HK-2 (cell line): ENCODE measurements around the gene PLPP4.
"Not testable (repeated sequence)": the region's sequence is repeated elsewhere in the genome, so short reads cannot be mapped to it uniquely, and the experiment has no call there.

Experiments
- DNase-seq: peaks from one replicate; pipeline ENCODE4 v3.0.0-alpha.2; 2018; ENCODE audit not compliant: unreplicated experiment

Gene PLPP4

DNA sequence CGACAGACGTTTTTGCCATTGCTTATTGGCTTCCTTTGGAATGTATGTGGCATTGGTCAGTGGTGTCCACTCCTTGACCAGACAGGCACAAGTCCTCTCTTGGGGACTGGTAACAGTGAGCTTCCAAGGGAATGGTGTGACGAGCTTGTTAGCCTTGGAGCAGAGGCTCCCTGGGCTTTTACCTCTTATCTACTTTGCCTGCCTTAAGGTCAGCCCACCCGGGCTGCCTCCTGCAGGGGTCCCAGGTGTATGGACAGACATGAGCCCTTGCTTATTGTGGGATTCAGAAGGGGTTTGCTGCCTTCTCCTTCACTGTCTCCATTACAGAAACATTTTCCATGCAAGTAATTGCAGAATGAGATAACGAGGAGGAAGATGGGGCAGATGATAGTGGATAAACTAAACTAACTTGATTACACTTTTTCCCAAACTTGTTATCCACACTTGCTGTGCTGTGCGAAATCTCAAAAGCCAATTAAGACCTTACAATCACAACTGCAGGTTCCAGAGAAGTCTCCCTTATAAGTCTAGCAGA is 29.7 kb downstream of the PLPP4 start:
- no peak for DNase-seq

DNA sequence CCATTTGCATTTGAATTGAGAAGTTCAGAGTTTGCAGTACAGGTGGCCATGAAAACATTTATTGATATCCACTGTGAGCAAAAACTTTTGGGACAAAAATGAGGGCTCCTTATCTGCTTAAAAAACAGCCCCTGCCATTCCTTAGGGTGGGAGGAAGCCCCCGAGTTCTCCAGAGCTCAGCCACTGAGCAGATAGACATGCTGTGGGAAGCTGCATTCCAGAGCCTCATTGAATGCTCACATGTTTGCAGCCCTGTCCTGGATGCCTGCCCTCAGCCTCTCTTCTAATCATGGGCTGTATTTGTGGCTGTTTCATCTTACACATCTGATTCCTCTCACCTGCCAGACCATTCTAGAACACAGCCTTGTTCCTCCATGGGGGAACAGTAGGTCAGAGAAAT is 33.3 kb downstream of the PLPP4 start:
- DNase-seq: no peak

DNA sequence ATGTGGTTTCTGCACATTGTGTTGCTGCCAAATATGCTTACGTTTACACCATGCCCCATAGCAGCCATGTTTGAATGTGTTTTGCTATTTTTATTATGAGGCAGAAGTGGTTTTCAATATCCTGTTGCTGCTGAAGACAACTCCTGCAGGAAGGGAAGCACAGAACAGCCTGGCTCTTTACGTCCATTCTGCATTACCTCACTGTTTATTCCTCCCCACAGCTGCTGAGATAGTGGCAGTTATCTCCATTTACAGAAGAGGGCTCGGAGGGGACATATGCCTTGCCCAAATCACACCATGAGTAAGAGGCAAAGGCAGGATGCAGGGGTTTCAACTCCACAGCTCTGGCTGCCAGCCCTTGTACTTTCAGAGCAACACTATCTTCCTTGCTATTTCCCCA is 35.3 kb downstream of the PLPP4 start:
- DNase-seq: no peak

DNA sequence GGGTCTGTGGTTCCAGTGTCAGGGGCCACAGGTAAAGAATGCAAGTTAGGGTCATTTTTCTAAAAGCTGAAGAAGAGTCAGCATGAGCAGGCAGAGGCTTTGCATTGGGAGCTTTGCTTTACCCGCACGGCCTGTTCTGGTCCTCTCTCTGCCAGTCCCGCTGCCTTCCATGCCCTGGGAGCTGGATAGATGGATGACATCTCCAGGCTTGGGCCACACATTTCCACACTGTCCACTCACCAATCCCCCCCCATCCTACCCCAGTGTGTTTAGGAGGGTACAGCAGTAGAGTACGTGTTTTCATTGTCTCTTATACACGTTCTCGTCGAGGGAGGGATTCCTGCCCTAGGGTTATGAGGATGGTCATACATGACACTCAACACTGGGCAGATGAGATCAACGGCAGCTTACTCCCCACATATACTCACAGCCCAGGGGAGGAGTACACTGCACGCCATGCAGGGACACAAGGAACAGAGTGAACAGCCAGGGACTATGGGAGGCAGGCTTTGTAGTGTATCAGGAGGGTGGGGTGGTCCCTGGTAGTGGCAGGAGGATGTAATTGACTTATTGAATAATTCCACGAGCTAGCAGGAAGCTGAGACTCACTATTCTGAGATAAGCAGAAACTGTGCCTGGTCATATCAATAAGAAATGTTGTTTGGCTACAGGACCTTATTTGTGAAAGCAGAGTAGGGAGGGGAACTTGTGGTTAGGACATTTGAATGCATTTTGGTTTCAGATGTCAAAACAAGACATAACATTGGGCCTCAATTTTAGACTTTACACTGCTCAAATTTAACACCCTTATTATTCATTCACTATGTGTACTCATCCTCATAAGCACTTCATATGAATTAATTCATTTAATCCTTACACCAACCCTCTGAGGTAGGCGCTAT is 36.6 kb downstream of the PLPP4 start:
- DNase-seq: no peak

DNA sequence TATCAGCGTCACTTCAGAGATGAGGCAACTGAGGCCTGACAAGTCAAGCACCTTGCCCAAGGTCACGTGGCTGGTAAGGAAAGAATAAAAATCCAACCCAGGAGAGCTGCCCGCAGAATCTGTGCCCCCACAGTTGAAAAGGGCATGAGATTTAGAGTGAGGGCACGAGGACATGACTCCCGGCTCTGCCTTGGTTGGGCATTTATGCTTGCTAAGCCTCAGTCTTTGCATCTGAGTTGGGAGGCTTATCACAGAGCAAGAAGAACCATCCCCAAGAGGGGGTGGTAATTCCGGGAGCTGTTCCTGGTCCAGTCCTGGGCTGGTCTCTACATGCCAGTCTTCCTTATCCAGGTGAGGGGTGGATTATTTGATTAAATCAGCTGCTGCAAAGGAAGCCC is 37.3 kb downstream of the PLPP4 start:
- no peak for DNase-seq

DNA sequence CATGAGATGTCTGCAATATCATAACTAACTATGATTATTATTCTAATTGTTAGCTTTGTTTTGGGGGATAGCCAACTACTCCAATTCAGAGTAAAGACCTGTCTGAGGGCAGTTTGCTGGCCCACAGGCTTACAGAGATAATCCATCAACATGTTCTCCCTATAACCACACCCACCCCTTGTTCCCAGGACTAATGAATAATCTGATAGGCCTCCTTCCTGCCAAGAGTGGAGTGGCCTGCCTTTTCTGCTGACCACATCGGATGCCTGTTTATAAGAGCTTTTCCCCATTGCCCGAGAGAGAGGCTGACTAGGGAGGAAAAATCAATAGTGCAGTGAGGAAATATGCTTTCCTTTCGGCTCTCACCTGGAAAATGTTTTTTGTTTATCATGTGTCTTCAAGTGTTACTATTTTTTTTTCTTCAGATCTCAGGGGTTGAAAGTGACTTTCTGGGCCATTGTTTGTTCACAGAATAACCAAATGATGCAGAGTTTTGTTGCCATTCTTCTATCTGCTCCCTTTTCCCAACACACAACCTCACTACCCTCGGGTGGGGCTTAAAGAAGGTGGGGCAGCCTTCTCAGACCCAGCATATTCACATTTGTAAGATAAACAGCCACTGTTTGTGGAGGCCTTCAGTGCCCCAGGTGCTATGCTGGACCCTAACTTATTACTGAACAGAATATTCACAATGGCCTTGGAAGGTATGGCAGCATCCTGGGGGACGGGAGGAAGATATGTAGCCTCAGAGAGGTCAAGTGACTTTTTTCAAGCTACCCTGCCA is 38.4 kb downstream of the PLPP4 start:
- peak; percentile 52 for DNase-seq

DNA sequence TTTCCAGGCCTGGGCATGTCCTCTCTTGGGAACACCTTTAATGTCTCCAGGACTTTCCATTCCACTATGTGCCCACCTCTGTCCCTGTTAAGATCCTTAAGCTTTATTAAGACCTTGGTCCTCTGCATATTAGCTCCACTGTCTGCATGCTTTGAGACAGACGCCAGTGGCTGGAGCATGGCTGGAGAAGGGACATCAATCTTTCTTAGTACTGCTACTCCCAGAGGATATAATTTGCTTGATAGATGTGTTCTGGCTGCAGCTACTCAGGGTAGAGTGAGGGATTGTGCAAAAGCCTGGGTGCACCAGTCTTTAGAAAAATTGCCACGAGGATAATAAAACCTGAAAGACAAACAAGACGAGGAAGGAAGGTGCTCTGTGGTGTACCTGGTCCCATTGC is 42.9 kb downstream of the PLPP4 start:
- DNase-seq: no peak

DNA sequence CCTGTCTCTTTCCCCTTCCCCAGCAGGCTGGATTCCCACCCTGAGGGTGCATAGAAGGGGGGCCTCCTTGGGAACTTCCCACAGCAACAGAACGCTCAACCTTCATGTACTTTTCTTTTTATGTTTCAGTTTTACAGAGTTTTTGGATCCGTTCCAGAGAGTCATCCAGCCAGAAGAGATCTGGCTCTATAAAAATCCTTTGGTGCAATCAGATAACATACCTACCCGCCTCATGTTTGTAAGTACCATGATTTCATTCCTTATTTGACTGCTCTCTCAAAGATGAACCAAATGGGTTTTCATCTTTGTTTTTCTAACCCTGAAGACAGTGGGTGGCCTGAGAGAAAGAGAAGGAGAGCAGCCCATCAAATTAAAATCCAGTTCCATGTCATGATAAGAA is 46.7 kb downstream of the PLPP4 start:
- no peak for DNase-seq

DNA sequence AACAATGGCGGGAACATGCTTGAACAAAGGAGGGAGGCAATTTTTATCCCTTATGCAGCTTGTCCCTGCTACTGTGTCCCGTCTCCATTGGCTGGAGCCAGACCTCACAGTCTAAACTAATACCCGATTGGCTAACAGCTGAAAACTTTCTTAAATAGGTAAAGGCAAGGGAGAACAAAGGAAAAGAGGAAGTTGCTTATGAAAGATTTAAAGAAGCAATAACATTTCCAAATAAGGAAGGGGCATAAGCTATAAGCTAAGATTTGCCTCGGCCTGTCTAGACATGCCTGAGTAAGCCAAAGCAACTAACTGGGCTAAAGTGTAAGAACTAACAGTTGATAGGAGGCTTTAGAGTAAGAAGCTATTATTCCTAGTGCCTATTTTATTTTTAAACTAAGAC is 47.2 kb downstream of the PLPP4 start:
- not testable (repeated sequence) for DNase-seq

DNA sequence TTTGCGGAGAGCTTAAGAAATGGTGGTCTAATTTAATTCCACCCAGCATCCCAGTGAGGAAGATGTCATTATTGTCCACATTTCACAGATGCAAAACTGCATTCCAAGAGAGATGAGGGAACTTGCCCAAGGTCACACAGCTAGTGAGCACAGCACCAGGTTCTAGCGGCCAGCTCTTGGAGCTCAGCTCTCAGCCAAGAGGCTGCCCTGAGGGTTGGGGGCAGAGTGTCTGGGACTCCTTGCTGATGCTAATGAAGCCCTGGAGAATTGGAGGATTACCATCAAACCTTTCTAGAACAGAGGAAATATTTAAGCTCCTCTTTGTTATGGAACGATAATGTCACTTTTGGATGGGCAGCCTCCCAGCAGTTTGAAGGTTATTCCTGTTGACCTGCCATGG is 48.0 kb downstream of the PLPP4 start:
- no peak for DNase-seq

DNA sequence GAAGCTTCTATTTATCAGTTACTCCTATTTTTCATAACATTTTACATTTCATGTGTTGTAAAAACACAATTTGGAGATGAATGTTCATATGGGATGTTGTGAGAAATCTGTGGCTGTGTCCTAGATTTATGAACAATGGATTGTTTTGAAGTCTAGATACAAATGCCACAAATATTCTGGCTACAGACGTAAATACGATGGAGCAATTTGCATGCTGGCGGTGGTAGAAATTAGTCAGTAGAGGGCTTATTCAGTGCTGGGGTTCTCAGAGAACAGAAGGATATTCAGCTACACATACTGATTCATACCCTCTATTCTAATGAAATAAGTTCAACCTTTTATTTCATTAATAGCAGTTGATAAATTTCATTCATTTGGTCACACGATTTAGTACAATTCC is 48.8 kb downstream of the PLPP4 start:
- no peak for DNase-seq

DNA sequence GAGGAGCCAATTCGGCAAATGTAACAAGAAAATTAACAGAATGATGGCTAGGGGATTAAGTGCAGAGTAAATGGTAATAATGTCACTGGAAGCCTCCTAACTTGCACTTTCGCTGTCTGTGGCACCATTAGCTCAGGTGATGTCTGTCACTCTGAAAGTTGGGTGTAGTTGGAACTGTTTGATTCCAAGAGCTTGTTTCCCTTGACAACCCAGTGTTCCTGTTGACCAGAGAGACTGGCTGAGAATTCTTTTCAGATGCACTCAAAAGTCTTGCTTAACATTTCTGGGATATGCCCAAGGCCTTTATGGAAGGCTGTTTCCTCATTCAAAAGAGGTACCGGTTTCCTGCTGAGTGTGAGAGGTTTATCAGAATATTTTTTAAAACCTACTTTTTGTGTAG is 49.6 kb downstream of the PLPP4 start:
- no peak for DNase-seq

DNA sequence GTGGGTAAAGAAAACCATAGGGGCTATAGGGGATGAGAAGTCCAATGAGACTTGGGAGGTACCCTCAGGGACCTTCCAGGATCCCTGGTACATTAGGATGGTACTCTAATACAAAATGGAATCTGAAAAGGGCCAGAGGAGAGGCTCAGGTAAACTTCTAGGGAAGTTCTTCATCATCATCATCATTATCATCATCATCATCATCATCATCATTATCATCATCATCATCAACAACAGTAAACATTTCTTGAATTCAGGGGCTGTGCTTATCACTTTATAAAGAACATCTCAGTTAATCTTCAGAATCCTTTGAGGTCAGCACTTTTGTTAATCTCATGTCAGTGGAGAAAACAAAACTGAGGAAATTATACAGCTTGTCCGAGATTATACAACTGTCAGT is 50.1 kb downstream of the PLPP4 start:
- DNase-seq: no peak

DNA sequence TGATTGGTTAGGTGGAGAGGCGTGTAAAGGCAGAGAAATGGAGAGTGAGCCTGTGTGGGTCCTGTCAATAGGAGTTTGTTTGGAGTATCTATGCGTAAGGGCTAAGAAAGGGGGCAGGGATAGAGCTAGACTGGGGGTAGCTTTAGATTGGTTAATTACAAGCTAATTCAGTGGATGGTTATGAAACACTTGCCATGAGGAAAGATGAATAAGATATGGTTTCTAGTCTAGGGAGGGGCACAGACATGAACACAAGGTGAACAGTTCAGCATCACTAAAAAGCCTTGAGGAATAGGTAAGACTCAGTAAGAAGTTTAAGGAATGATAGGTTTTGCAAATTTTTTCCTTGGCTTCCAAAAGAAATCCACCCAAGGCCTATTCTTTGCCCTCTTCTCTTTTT is 50.6 kb downstream of the PLPP4 start:
- no peak for DNase-seq

DNA sequence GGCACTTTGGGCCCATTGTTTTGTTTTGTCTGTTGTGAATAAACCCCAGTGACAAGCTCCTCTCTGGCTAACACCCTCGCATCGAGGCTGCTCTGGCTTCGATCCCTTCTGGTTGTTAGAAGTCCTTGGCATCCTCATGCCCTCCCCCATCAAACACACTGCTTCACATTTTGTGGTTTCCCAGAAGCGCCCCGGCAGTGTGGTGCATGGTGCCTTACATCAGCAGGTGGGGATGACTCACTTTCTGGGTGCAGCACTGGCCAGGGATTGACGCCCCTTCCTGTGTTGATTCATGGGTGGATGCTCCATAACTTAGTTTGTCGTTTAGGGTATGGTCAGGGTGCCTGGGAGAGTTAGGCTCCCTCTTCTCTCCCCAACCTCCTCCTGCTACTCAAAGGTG is 51.4 kb downstream of the PLPP4 start:
- DNase-seq: peak; percentile 89

DNA sequence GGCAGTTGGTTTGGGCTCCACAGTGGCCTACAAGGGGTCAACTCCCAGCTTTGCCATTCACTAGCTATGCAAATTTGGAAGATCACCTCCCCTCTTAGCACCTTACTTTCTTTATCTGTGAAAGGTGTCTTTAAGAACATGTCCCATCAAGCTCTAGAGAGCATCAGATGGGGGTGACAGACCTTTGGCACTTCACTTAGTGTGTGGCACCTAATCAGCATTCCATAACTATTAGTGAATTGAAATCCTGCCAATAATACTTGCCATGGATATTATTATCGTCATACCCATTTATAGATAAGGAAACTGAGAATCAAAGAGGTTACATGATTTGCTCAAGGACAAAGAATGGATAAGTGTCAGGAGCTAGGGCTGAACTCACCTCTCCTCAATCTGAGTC is 51.9 kb downstream of the PLPP4 start:
- DNase-seq: no peak

DNA sequence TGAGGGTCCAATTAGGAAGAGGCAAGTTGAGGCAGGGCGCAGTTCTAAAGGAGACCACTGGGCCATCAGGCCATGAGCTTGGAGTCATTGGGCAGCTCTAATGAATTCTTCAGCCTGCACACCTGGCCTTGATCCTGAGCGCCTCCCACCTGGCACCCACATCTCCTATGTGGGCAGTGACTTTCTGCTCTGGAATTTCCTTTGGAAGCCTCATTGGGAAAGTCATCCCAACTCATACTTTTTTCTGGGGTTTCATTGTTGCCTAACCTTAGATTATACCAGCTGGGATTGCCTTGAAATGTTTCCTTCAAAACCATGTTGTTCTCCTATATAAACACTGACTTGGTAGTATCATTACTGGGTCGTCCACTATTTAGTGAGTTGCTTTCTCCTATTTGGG is 54.1 kb downstream of the PLPP4 start:
- DNase-seq: peak; percentile 34

DNA sequence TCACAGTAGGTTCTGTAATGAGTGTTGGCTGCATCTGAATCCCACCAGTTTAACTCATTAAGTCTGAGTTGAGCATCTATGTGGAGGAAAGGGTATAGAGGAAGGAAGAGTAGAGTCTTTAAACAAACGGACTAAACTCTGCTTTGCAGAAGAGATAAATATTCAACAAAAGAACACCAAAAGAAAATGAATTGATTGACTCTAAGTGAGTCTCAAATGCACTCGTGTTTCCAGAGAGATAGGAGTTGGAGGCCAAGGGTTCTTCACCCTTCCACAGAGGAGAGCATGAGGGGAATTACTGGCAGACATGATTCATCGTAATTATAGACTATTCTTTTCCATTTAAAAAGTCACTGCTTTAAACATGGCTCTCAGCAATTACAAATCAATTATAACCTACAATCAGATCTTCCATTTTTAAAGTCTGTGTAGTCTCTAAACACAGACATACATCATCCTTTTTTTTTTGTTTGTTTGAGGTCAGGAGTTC is 56.3 kb downstream of the PLPP4 start:
- no peak for DNase-seq

DNA sequence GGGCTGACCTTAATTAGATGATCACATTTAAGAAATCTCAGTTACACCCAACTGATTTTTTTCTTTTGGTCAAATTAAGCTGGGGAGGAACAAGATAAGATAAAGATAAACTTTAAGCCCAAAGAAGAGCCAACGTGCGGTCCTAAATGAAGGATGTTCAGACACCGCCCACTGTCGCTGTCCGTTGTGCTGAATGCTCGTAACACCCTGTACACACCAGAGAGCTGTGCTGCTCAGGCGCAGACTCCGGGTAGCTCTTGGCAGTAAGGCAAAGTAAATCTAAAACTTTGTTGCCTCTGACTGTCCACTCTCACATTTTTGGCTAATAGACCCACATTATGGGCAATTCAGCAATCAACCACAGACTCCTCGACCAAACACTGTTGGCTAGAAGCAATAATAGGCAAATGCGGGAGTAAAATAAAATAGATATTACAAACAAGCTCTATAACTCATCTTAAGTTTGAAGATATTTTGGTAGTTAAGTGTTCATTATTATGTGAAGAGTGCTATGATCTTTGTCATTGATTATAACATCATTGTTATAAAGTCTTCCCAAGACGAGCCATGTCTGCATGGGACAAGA is 57.1 kb downstream of the PLPP4 start:
- DNase-seq: peak; percentile 51

DNA sequence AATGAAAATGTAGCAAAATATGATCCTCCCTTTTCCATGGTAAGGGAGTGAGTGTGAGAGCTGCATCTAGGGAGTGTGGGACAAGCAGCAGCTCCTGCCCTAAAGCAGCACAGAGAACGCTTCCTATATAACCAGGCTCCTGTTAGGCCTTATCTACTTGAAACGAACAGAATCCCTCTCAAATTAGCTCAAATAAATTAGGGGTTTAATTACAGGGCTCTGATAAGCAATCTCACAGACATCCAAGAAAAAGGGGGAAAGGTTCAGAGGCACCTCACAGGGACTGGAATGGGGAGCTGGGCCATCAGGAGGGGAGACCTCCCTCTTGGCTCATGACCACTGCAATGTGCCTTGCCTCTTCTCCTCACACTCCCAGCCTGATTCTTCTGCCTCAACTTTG is 57.9 kb downstream of the PLPP4 start:
- DNase-seq: no peak

DNA sequence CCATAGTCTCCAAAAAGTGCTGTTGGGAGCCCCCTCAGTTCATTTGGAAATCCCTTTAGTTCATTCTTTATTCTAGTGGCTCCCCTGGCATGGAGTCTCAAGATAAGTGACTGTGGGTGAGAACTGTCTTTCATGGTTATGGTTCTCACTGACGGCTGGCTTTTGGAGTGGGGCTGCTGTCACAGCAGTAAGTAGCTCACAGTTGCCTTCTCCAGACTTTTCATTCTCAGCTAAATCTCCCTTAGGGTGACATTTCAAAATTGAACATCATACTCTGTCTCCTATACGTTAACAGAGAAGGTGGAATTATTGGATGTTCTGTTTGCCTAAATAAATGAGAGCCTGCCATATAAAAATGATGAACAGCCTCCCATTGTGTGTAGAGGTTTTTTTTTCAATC is 58.7 kb downstream of the PLPP4 start:
- no peak for DNase-seq

DNA sequence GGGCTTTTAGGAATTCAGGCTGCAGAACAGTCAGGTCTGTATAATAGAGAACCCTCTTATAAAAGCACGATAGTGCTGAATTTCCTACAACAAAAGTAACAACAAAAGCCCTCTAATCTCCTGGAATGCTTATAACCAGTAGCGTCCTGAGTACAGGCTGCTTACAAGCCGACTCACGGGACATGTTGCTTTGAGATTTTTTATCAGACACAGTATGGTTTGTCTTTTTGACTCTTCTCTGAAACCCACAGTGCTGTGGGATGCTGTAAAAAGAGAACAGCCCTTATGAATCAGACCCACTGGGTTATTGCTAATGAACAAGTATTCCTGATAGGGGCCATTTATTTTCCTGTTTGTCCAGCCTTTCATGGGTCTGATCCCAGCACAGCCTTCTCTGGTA is 59.4 kb downstream of the PLPP4 start:
- DNase-seq: no peak
